Spleen (tissue), 11 donors: ENCODE results near the gene COL9A1. TPM values are rescaled to one million over a fixed set of nuclear protein-coding genes. Genes with fewer than 3 reads are reported as not detected.

Experiments
- DNase-seq: peaks from one replicate; pipeline ENCODE4 v3.0.0-alpha.2; 2020
- H3K27ac ChIP-seq, 8 donors: fragments of 200-600 bp; sonication (generic) in 7 of 8; 1 replicate in 4 of 8; 2 replicates in 4 of 8; pipeline versions ENCODE4 v1.5.0 to v1.8.0; 2016 to 2021; ENCODE audit warnings: inconsistent platforms in 4 of 8, mild to moderate bottlenecking in 4 of 8, moderate library complexity in 1 of 8
- H3K27me3 ChIP-seq, 7 donors: fragments of 200-600 bp; sonication (generic) in 6 of 7; replicated peaks in 1 of 7; 1 replicate in 4 of 7; 2 replicates in 3 of 7; pipeline versions ENCODE4 v1.5.0 to v1.8.0; 2016 to 2021; ENCODE audit warnings: inconsistent platforms in 3 of 7, mild to moderate bottlenecking in 1 of 7
- H3K36me3 ChIP-seq, 6 donors: fragments of 200-600 bp; sonication (generic) in 5 of 6; 1 replicate in 4 of 6; 2 replicates in 2 of 6; pipeline versions ENCODE4 v1.5.0 to v1.8.0; 2016 to 2021; ENCODE audit warnings: inconsistent platforms in 2 of 6
- H3K4me1 ChIP-seq, 6 donors: fragments of 200-600 bp; sonication (generic) in 5 of 6; 1 replicate in 3 of 6; 2 replicates in 3 of 6; pipeline versions ENCODE4 v1.5.0 to v1.8.0; 2016 to 2021; ENCODE audit warnings: inconsistent platforms in 3 of 6
- H3K4me3 ChIP-seq, 8 donors: fragments of 200-600 bp; sonication (generic) in 7 of 8; 1 replicate in 4 of 8; 2 replicates in 4 of 8; pipeline versions ENCODE4 v1.5.0 to v1.8.0; 2016 to 2021; ENCODE audit warnings: inconsistent platforms in 4 of 8, mild to moderate bottlenecking in 4 of 8, moderate library complexity in 2 of 8
- H3K9me3 ChIP-seq, 8 donors: fragments of 200-600 bp; sonication (generic) in 7 of 8; 1 replicate in 4 of 8; 2 replicates in 4 of 8; pipeline versions ENCODE4 v1.5.0 to v1.8.0; 2016 to 2021; ENCODE audit warnings: inconsistent platforms in 4 of 8
- POLR2A ChIP-seq, 3 donors: fragments of 450-650 bp; IDR thresholded peaks; one replicate each; pipeline ENCODE4 v1.5.1; 2017; ENCODE audit warnings: antibody characterized with exemption in 3 of 3, mild to moderate bottlenecking in 1 of 3
- POLR2AphosphoS5 ChIP-seq, 3 donors: sonication (generic); formaldehyde crosslinking; IDR thresholded peaks; one replicate each; pipeline ENCODE4 v1.5.1; 2017; ENCODE audit warnings: antibody characterized with exemption in 3 of 3
- WGBS, 5 donors: extraction: QIAGEN DNeasy Blood & Tissue Kit in 3 of 5; methylation state at CpG; one replicate each; pipeline versions ENCODE4 v1.1.5 to v1.1.7; 2013 to 2018; 5-methylcytosine and 5-hydroxymethylcytosine counted together
- intact Hi-C: fragments of 100-400 bp; cut with DNase I; formaldehyde crosslinking; loops from one replicate; pipeline ENCODE4 v1.15.0; 2023; ENCODE audit warnings: low total_unique reads
- polyA plus RNA-seq, 3 donors: library from polyadenylated mRNA; stranded (reverse); fragments of 200-250 nt; gene quantifications; one replicate each; pipeline ENCODE4 v1.2.1, GENCODE V29; 2013
- total RNA-seq, 7 donors: library from RNA; depleted of rRNA in 3 of 7; stranded (reverse); fragments of >200 nt in 3 of 7; fragmentation: NEBNext Ultra II Directional in 4 of 7; extraction: Animal tissue kit (Norgen Biotek cat#: 25700) in 4 of 7; gene quantifications; one replicate each; pipeline versions ENCODE4 v1.1.0 to v1.2.1, GENCODE V29; 2016 to 2021
- TF ChIP-seq, protein P1 (sequence below), 11 experiments: fragments of 200-600 bp in 7 of 11; fragments of 450-650 bp in 4 of 11; sonication (generic) in 4 of 11; IDR thresholded peaks in 8 of 11; conservative IDR thresholded peaks in 3 of 11; 1 replicate in 7 of 11; 2 replicates in 4 of 11; pipeline versions ENCODE4 v1.4.0 to v1.8.0; 2016 to 2021; ENCODE audit warnings: antibody characterized with exemption in 11 of 11, inconsistent platforms in 4 of 11, mild to moderate bottlenecking in 1 of 11
- donor health status: healthy with polysubstance abuse.
- donor health status: DM: no; HTN: no; CAD: no; lungs with moderate emphysema.
- donor health status: DM: no; HTN: no; CAD: no.
- donor health status: Bipolar disorder and iron deficiency.
- donor health status: healthy.
- donor health status: DM: no; HTN: no; CAD: no.
- donor health status: DM: yes; HTN: yes; CAD: no.

COL9A1 gene
- total and polyA plus RNA-seq, 10 donors, result 0.06 to 0.07 (median 0.06) TPM; not detected in 7

DNA sequence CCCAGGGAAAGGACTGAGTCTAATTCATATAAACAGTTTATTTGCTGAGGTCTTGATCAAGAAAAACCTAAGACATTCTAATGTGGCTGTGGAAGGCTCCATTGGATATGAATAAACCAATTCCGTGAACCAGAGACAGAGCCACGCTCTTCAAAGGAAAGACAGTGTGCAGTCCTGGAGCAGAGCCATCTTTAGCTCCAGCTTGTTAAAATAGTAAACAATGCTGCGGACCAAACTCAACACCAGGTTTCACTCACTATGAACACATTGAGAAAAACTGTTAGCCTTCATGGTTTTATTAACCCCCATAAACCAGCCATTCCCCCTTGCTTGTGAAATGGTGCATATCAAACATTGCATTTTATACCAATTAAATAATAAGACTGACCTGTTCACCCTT is 61.9 kb downstream of the COL9A1 start:
- Histone ChIP-seq H3K4me3 (no peak overlapping the region), H3K4me1 (no peaks in the 10 kb centered on the region), H3K27ac (no peak overlapping the region), H3K36me3 (no peaks in the 10 kb centered on the region), H3K9me3 (no peaks in the 10 kb centered on the region), H3K27me3 (no peaks in the 10 kb centered on the region)
- DNase-seq, result no peak
- WGBS, 5 donors, result 83 to 90% (median 90%) methylated on average over 3 of the region's 3 CpGs
- intact Hi-C loops, result no loop called here
- no peak for TF ChIP-seq POLR2AphosphoS5 (IDR thresholded peaks at IDR 0.05)
- TF ChIP-seq, protein P1, sequence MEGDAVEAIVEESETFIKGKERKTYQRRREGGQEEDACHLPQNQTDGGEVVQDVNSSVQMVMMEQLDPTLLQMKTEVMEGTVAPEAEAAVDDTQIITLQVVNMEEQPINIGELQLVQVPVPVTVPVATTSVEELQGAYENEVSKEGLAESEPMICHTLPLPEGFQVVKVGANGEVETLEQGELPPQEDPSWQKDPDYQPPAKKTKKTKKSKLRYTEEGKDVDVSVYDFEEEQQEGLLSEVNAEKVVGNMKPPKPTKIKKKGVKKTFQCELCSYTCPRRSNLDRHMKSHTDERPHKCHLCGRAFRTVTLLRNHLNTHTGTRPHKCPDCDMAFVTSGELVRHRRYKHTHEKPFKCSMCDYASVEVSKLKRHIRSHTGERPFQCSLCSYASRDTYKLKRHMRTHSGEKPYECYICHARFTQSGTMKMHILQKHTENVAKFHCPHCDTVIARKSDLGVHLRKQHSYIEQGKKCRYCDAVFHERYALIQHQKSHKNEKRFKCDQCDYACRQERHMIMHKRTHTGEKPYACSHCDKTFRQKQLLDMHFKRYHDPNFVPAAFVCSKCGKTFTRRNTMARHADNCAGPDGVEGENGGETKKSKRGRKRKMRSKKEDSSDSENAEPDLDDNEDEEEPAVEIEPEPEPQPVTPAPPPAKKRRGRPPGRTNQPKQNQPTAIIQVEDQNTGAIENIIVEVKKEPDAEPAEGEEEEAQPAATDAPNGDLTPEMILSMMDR (IDR thresholded peaks at IDR 0.05 in 8 of 11, conservative IDR thresholded peaks at IDR 0.05 in 3 of 11), result no peak
- no peak for TF ChIP-seq POLR2A (IDR thresholded peaks at IDR 0.05)

DNA sequence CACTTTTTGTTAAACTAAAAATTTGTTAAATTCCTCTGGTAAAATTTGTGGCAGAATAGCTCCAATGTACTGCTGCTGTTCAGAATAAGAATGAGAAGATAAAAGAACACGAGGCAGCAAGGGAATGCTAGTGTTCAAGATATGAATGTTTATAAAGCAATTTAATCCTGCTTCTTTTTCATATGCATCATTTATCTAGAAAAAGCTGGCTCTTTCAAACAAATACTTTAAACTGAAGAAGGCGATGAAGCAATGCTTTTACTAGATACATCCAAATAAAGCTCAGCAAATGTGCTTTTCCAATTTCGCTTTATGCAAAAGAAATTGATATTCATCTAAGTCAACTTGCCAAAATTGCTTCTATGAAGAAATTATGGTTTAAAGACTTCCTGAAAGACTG is 66.5 kb downstream of the COL9A1 start:
- no peaks in the 10 kb centered on the region for H3K4me1 ChIP-seq
- 83 to 90% (median 87%) methylated on average over 3 of the region's 3 CpGs for WGBS, 5 donors
- no peak for DNase-seq
- H3K36me3 ChIP-seq, result no peaks in the 10 kb centered on the region
- no peak overlapping the region for H3K4me3 ChIP-seq
- H3K9me3 ChIP-seq, result no peaks in the 10 kb centered on the region
- H3K27ac ChIP-seq, result no peak overlapping the region
- no peaks in the 10 kb centered on the region for H3K27me3 ChIP-seq
- intact Hi-C loops, result no loop called here
- TF ChIP-seq, protein P1 (IDR thresholded peaks at IDR 0.05 in 8 of 11, conservative IDR thresholded peaks at IDR 0.05 in 3 of 11), result no peak
- TF ChIP-seq POLR2AphosphoS5 (IDR thresholded peaks at IDR 0.05) (no peak), POLR2A (IDR thresholded peaks at IDR 0.05) (no peak)

DNA sequence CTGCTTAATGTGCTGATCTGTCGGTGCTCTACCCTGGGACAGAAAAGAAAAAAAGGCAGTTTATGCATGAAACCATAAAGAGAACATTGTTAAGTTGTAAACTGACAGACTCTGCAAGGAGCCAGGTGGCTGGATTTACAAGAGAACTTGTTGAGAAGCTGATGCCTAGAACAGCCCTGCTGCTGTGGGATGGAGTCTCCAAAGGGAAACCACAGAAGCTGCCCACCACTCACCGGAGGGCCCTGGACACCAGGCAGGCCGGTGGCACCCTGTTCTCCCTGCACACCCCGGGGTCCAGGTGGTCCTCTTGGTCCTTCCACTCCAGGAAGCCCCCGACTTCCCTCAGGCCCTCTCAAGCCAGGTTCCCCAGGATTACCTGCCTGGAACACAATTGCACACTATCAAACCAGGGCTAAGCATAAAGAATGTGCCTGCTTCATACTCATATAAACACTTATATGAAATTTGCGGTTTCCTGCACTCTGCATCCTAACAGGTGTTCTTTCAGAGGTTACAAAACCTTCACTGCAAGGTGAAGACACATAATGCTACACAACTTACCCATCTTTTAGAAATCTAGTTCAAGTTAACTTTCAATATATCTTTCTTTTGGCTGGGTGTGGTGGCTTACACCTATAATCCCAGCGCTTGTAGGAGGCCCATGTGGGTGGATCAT is 68.2 kb downstream of the COL9A1 start:
- Histone ChIP-seq H3K36me3 (no peaks in the 10 kb centered on the region), H3K27me3 (no peaks in the 10 kb centered on the region), H3K4me3 (no peak overlapping the region), H3K9me3 (no peaks in the 10 kb centered on the region), H3K4me1 (no peaks in the 10 kb centered on the region), H3K27ac (no peak overlapping the region)
- intact Hi-C loops, result no loop called here
- TF ChIP-seq POLR2AphosphoS5 (IDR thresholded peaks at IDR 0.05) (no peak), POLR2A (IDR thresholded peaks at IDR 0.05) (no peak)
- TF ChIP-seq, protein P1 (IDR thresholded peaks at IDR 0.05 in 8 of 11, conservative IDR thresholded peaks at IDR 0.05 in 3 of 11), result no peak
- DNase-seq, result no peak
- 83 to 93% (median 85%) methylated on average over 6 to 7 of the region's 7 CpGs for WGBS, 5 donors

DNA sequence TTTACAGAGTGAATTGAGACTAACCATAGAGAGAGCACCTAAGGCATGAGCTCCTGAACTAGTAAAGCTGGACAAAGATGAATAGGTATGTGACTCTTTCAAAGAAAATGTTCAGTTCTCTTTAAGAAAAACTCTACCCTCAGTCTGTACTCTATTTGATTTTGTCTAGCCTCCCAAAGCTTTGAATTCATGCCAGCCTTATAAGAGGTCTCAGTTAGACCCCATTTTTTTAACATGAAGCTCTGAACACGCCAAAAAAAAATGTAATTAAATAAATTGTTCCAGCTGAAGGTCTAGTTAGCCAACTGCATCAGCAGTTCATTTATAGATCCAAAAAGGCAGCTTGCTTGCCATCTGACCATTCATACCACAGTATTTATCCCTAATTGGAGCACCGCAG is 71.6 kb downstream of the COL9A1 start:
- H3K27me3 ChIP-seq, result no peaks in the 10 kb centered on the region
- no peak for DNase-seq
- no peak for TF ChIP-seq POLR2AphosphoS5 (IDR thresholded peaks at IDR 0.05)
- no peak for TF ChIP-seq POLR2A (IDR thresholded peaks at IDR 0.05)
- TF ChIP-seq, protein P1 (IDR thresholded peaks at IDR 0.05 in 8 of 11, conservative IDR thresholded peaks at IDR 0.05 in 3 of 11), result no peak
- H3K9me3 ChIP-seq, result no peaks in the 10 kb centered on the region
- no peaks in the 10 kb centered on the region for H3K4me1 ChIP-seq
- H3K36me3 ChIP-seq, result no peaks in the 10 kb centered on the region
- H3K27ac ChIP-seq, result no peak overlapping the region
- no peak overlapping the region for H3K4me3 ChIP-seq
- intact Hi-C loops, result no loop called here
- 69 to 89% (median 81%) methylated on average over 2 of the region's 2 CpGs for WGBS, 5 donors
